Measurements from ENCODE around the gene PKP2.

- TF ChIP-seq CTCF (conservative IDR thresholded peaks at IDR 0.05; ENCODE audit: low read depth, low read length) (no peak), EZH2 (IDR thresholded peaks at IDR 0.05; ENCODE audit: borderline replicate concordance, low read depth, low read length, poor library complexity, severe bottlenecking) (no peak)
Observed at GRCh38 chr12:32920506-32921085, 24.0 kb upstream of the PKP2 start.
